H4 (cell line): ENCODE results near the gene DYNC1H1. TPM values are rescaled to one million over a fixed set of nuclear protein-coding genes. Genes with fewer than 3 reads are reported as not detected.

Experiments used
- DNase-seq: peaks from one replicate; pipeline ENCODE4 v3.0.0-alpha.2; 2015; ENCODE audit warnings: low spot score
- total RNA-seq: library from RNA; depleted of rRNA; stranded (reverse); fragments of >200 nt; shearing (Covaris generic); gene quantifications from 2 replicates; pipeline ENCODE4 v1.2.3, GENCODE V29; 2014; rRNA removed

The DYNC1H1 gene
- total RNA-seq, 1 experiment from 2014 or later = 113 TPM

GRCh38 chr14:102088012-102088792 lies 123.8 kb downstream of the DYNC1H1 start:
- DNase-seq = no peak

DNA sequence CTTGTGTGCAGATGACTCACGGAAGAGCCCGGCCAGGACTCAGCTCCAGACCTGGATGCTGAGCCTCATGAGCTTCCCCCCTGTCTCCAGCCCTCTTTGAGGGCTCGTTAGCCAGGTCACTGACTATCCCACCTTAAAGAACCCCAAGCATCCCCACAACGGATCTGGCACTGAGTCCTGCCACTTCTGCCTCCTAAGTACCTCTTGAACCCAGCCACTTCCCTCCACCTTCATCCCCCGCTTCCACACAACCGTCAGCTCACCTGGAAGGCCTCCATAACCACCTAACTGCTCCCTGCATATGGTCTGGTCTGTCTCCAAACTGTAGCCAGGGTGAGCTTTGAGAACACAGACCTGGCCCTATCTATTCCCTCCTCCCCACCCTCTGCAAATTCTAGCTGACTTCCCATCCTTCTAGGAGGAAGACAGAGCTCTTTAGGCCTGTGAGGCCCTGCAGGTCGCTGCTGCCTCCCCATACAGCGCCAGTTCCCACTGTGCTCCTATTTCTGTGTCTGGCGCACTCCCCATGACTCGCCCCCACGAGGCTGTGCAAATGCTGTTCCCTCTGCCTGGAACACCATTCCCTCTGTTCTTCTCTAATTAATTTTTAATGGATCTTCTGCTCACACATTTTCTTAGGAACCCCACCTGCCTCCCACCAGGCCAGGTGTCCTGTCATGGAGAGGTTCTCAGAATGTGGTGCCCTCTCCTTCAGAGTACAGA lies 125.4 kb downstream of the DYNC1H1 start:
- DNase-seq = no peak

DNA sequence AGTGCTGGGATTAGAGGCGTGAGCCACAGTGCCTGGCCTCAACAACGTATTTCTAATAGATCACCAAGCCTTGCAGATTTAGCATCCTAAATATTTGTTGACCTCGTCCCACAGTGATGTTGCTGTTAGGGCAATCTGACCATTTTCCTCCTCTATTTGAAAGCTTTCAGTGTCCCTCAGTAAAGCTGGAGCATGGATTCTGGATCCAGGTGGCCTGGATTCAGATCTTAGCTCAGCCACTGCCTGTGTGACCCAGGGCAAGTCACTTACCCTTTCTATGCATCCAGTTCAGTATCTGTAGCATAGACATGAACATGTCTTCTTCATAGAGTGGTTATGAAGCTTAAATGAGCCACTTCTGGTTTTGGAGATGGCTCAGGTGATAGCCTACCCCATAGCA lies 126.3 kb downstream of the DYNC1H1 start:
- no peak for DNase-seq

DNA sequence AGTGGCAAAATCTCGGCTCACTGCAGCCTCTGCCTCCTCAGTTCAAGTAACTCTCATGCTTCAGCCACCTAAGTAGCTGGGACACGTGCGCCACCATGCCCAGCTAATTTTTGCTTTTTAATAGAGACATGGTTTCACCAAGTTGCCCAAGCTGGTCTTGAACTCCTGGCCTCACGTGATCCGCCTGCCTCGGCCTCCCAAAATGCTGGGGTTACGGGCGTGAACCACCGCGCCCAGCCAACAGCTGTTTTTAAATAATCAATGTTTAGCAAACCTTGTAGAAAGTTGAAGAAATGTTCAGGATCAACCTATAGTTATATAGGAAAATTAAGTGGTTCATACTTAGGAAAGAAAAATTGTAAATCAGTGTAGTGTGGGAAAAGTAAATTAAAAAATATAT lies 128.4 kb downstream of the DYNC1H1 start:
- DNase-seq = no peak

DNA sequence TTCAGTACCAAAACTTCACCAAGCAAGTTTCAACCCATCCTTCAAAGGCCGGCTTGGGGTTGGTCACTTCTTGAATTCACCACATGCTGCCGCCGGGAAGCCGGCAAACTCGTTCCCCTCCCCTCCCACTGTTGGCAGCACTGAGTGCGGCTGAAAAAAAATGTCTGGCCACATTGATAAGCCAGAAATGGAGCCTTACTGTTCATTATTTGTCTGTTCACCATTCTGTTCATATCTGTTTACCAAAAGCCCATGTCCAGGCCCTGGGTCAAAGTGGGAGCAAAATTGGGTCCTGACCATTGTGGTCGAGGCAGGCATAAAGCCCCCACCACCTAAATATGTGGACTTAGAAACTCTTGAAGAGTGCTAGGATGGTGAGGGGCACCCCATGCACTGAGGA lies 129.7 kb downstream of the DYNC1H1 start:
- DNase-seq = no peak

DNA sequence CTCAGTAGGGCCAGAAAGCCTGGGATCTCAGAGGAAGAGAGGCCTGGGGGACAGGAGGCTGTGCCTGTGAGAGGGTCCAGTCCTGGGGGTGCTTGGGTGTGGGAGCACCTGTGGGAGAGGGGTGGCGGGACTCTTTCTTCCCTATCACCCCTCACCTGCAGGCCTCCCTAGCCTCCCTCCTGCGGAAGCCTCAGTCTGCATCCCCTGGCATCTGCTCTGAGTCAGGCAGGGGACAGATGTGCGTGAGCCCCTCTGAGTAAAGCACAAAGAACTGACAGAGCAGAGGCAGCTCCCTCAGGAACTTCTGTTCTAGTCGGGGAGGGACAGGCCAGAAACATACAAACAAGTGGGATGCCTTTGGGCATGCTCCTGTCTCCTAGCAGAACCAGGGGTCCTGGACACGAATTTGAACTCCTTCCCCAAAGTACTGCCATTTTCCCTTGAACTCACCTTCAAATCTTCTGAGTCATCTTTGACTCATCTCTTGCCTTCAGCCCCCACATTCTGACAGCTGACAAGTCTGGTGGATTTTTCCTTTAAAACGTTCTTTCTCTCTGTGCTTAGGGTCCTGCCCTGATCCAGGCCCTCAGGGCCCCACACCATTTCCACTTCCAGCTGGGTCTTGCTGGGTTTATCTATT lies 131.0 kb downstream of the DYNC1H1 start:
- no peak for DNase-seq

- no peak for DNase-seq
Measured at GRCh38 chr14:102095871-102096568, 131.6 kb downstream of the DYNC1H1 start.

- DNase-seq = peak; percentile 46
Measured at GRCh38 chr14:102096569-102097188, 132.3 kb downstream of the DYNC1H1 start.

- no peak for DNase-seq
Measured at GRCh38 chr14:102097441-102098135, 133.2 kb downstream of the DYNC1H1 start.

- no peak for DNase-seq
Measured at GRCh38 chr14:102103062-102103695, 138.8 kb downstream of the DYNC1H1 start.

- DNase-seq = no peak
Measured at GRCh38 chr14:102105369-102105768, 141.0 kb downstream of the DYNC1H1 start.

Other genes with a start within 250 kb of the DYNC1H1 start
- 70.7 and 101 TPM in 2 replicates for gene PPP2R5C, start 202.9 kb upstream of the DYNC1H1 start, total RNA-seq
- gene HSP90AA1, start 122.5 kb downstream of the DYNC1H1 start, total RNA-seq = 518 and 574 TPM in 2 replicates
- gene WDR20, start 175.3 kb downstream of the DYNC1H1 start, total RNA-seq = 10.7 and 20.3 TPM in 2 replicates